A549 (cell line): ENCODE measurements around the gene RIN1. TPM values are rescaled to one million over a fixed set of nuclear protein-coding genes. Genes with fewer than 3 reads are reported as not detected.

ENCODE experiments used
- ATAC-seq, 2 experiments: fragments of 200-7000 bp in 1 of 2; fragments of >200 bp in 1 of 2; cut with Nextera tagmentation in 1 of 2; cut with Tn5 transposase in 1 of 2; 3 replicates each; pipeline versions ENCODE4 v1.8.0 to v1.9.1; 2018 to 2020; ENCODE audit warnings: mild to moderate bottlenecking in 1 of 2, moderate library complexity in 1 of 2
- CTCF ChIA-PET: fragments of 300-600 bp; sonication (Branson Sonifier 250); formaldehyde crosslinking; extraction: SDS; loops from one replicate; lab custom pipeline; 2021; ENCODE audit warnings: antibody characterized with exemption, inconsistent platforms; lab: Yijun Ruan, JAX
- POLR2A ChIA-PET: fragments of 350-600 bp; formaldehyde crosslinking; extraction: SDS; loops from one replicate; lab custom pipeline; 2021; ENCODE audit warnings: antibody characterized with exemption, inconsistent platforms; lab: Yijun Ruan, JAX
- DNase-seq, 2 experiments: peaks; one replicate each; pipeline versions ENCODE4 v3.0.0 to v3.0.0-alpha.2; 2011 to 2016; ENCODE audit warnings: low read depth in 1 of 2, low spot score in 1 of 2
- FAIRE-seq: peaks from 2 replicates; lab custom pipeline; 2011; peaks lifted over from hg19 to GRCh38; lab: Jason Lieb, UNC
- H3K27ac ChIP-seq, 2 experiments: fragments of >200 bp; sonication (Bioruptor Twin); formaldehyde crosslinking; 3 replicates each; pipeline ENCODE4 v1.5.1; 2016 to 2017
- H3K4me1 ChIP-seq: fragments of >200 bp; sonication (Bioruptor Twin); formaldehyde crosslinking; 3 replicates; pipeline ENCODE4 v1.6.1; 2016
- H3K4me2 ChIP-seq: fragments of >200 bp; sonication (Bioruptor Twin); formaldehyde crosslinking; 3 replicates; pipeline ENCODE4 v1.6.1; 2016
- H3K4me3 ChIP-seq: fragments of >200 bp; sonication (Bioruptor Twin); formaldehyde crosslinking; 3 replicates; pipeline ENCODE4 v1.5.1; 2016
- H3K9me3 ChIP-seq: fragments of >200 bp; sonication (Bioruptor Twin); formaldehyde crosslinking; 3 replicates; pipeline ENCODE4 v1.6.1; 2016
- CEBPB ChIP-seq, 2 experiments: fragments of >200 bp in 1 of 2; sonication (Bioruptor Twin) in 1 of 2; formaldehyde crosslinking in 1 of 2; IDR thresholded peaks; 2 replicates each; pipeline ENCODE4 v1.6.1; 2012 to 2016
- CTCF ChIP-seq: fragments of >200 bp; sonication (Bioruptor Twin); formaldehyde crosslinking; IDR thresholded peaks from 3 replicates; pipeline ENCODE4 v1.5.1; 2016
- ELK1 ChIP-seq: fragments of 150-350 bp; IDR thresholded peaks from 2 replicates; pipeline ENCODE4 v1.6.1; 2014; ENCODE audit warnings: low read depth, mild to moderate bottlenecking, low read length
- EP300 ChIP-seq, 2 experiments: fragments of >200 bp; sonication (Bioruptor Twin); formaldehyde crosslinking; IDR thresholded peaks; 2 replicates in 1 of 2; 3 replicates in 1 of 2; pipeline ENCODE4 v1.6.1; 2016 to 2017
- ESRRA ChIP-seq: fragments of 150-350 bp; IDR thresholded peaks from 2 replicates; pipeline ENCODE4 v1.6.1; 2014; ENCODE audit warnings: mild to moderate bottlenecking, low read length, borderline replicate concordance
- FOXS1 ChIP-seq: fragments of 250-450 bp; sonication (Bioruptor Pico); IDR thresholded peaks from 2 replicates; pipeline ENCODE4 v1.5.0; 2020; ENCODE audit warnings: mild to moderate bottlenecking, moderate library complexity
- HES2 ChIP-seq: fragments of >200 bp; sonication (Bioruptor Twin); formaldehyde crosslinking; IDR thresholded peaks from 2 replicates; pipeline ENCODE4 v1.6.1; 2016
- HMGXB4 ChIP-seq: fragments of 250-450 bp; sonication (Bioruptor Pico); IDR thresholded peaks from 2 replicates; pipeline ENCODE4 v1.5.0; 2021; ENCODE audit warnings: mild to moderate bottlenecking, moderate library complexity, borderline replicate concordance
- HOXA7 ChIP-seq: fragments of 250-450 bp; sonication (Bioruptor Pico); IDR thresholded peaks from 2 replicates; pipeline ENCODE4 v1.5.0; 2020; ENCODE audit warnings: mild to moderate bottlenecking, moderate library complexity
- HOXB13 ChIP-seq: fragments of 250-450 bp; sonication (Bioruptor Pico); IDR thresholded peaks from 2 replicates; pipeline ENCODE4 v1.5.0; 2020; ENCODE audit warnings: low read depth, mild to moderate bottlenecking, moderate library complexity
- HOXB5 ChIP-seq: fragments of 250-450 bp; sonication (Bioruptor Pico); IDR thresholded peaks from 2 replicates; pipeline ENCODE4 v1.5.0; 2020; ENCODE audit warnings: mild to moderate bottlenecking, moderate library complexity
- JUN ChIP-seq, 2 experiments: fragments of >200 bp; sonication (Bioruptor Twin); formaldehyde crosslinking; IDR thresholded peaks; 2 replicates in 1 of 2; 3 replicates in 1 of 2; pipeline ENCODE4 v1.6.1; 2016 to 2017
- KDM1A ChIP-seq: fragments of 200-600 bp; sonication (generic); IDR thresholded peaks from 2 replicates; pipeline ENCODE4 v1.6.1; 2016; ENCODE audit warnings: low read depth, mild to moderate bottlenecking
- NFE2L2 ChIP-seq: fragments of 150-350 bp; conservative IDR thresholded peaks from 2 replicates; pipeline ENCODE4 v1.6.1; 2014; ENCODE audit warnings: low read length
- PBX3 ChIP-seq: IDR thresholded peaks from 2 replicates; pipeline ENCODE4 v1.6.1; 2012
- RCOR1 ChIP-seq: fragments of 150-350 bp; IDR thresholded peaks from 2 replicates; pipeline ENCODE4 v1.6.1; 2014; ENCODE audit warnings: antibody characterized with exemption, low read length, low read depth
- ZC3H11A ChIP-seq: fragments of 450-650 bp; IDR thresholded peaks from 2 replicates; pipeline ENCODE4 v1.6.1; 2014; ENCODE audit warnings: antibody characterized with exemption, mild to moderate bottlenecking
- ZFP36 ChIP-seq: fragments of 450-650 bp; IDR thresholded peaks from 2 replicates; pipeline ENCODE4 v1.6.1; 2014; ENCODE audit warnings: borderline replicate concordance; ENCODE audit not compliant: partially characterized antibody
- WGBS: methylation state at CpG from one replicate; pipeline ENCODE4 v1.1.6; 2017; ENCODE audit errors: missing lambda C conversion rate; 5-methylcytosine and 5-hydroxymethylcytosine counted together
- polyA plus RNA-seq, 4 experiments: library from polyadenylated mRNA; depleted of rRNA in 3 of 4; stranded (reverse); fragments of >200 nt; fragmentation: RNase III in 1 of 4; extraction: RNeasy Plus Mini Kit Qiagen cat#74134 plus additional on column Dnase treatment in 1 of 4; gene quantifications; 2 replicates in 3 of 4; 3 replicates in 1 of 4; pipeline ENCODE4 v1.2.3, GENCODE V29; 2011 to 2017

The RIN1 gene
- polyA plus RNA-seq, 2 of the 4 experiments (the other 2 are of a cell fraction) = 2.0 to 9.3 TPM

GRCh38 chr11:66293777-66294625 is 42.2 kb downstream of the RIN1 start:
- no peak overlapping the region for H3K27ac ChIP-seq
- TF ChIP-seq KDM1A = peak; percentile 61; the same call in 1 of the 2 replicates
- no peak for TF ChIP-seq HOXA7 (CRISPR knock-in tag)
- peak; percentile 15 for TF ChIP-seq ZFP36
- ChIA-PET POLR2A (interaction anchor here (0.5 kb wide), 1 partner anchor 238 kb away, joined by 3 read pairs; no protein-coding TSS in a partner anchor), CTCF (interaction anchor here (0.8 to 10.1 kb wide), 4 partner anchors 12 to 42 kb away, joined by 3 to 116 read pairs (median 5); partner anchors contain the start of gene RIN1)
- DNase-seq = no peak
- no peaks in the 10 kb centered on the region for H3K9me3 ChIP-seq
- ATAC-seq = no peak
- no peak overlapping the region for H3K4me3 ChIP-seq
- no peak overlapping the region for H3K4me2 ChIP-seq
- WGBS = 89% methylated on average over 22 of the region's 30 CpGs
- peaks cover 12% of the 10 kb centered on the region for H3K4me1 ChIP-seq
- no peak for FAIRE-seq

GRCh38 chr11:66293352-66293751 is 42.9 kb downstream of the RIN1 start:
- DNase-seq (no peak), ATAC-seq (no peak), FAIRE-seq (no peak)
- CTCF ChIA-PET = interaction anchor here (10.1 kb wide), 1 partner anchor 18 kb away, joined by 116 read pairs; no protein-coding TSS in a partner anchor
- WGBS = 83% methylated on average over 4 of the region's 4 CpGs
- Histone ChIP-seq H3K4me2 (no peak overlapping the region), H3K27ac (no peak overlapping the region), H3K9me3 (no peaks in the 10 kb centered on the region), H3K4me1 (peaks cover 12% of the 10 kb centered on the region), H3K4me3 (no peak overlapping the region)
- TF ChIP-seq HMGXB4 (CRISPR knock-in tag) (no peak), PBX3 (no peak), ZC3H11A (no peak), CTCF (no peak), FOXS1 (CRISPR knock-in tag) (no peak), HOXB5 (CRISPR knock-in tag) (no peak), NFE2L2 (no peak), HES2 (no peak), ESRRA (no peak), CEBPB (IDR thresholded peaks at IDR 0.05) (no peak), HOXB13 (no peak), RCOR1 (no peak), EP300 (IDR thresholded peaks at IDR 0.05) (no peak), JUN (IDR thresholded peaks at IDR 0.05) (no peak), ELK1 (no peak)
- POLR2A ChIA-PET = no interaction called here
